C4-2B (cell line): Measurements from ENCODE around the gene MSANTD4.
A peak's percentile ranks its signal among the peaks of the same experiment; 100 is the strongest.

Experiments used
- CTCF ChIP-seq: fragments of 450-650 bp; conservative IDR thresholded peaks from 2 replicates; pipeline ENCODE4 v1.5.1; 2017; ENCODE audit warnings: mild to moderate bottlenecking
- ZFX ChIP-seq: fragments of 450-650 bp; IDR thresholded peaks from 2 replicates; pipeline ENCODE4 v1.6.1; 2017

GRCh38 chr11:106021181-106021966 is 666 bp downstream of the MSANTD4 start:
- TF ChIP-seq CTCF (no peak), ZFX (0 out of 2 replicates have a peak, but pooled peaks have one; percentile 44)
